NCI-H1048 (cell line): ENCODE measurements around the gene SEPTIN7.

ENCODE experiments used
- DNase-seq: peaks from one replicate; lab custom pipeline; 2025; lab: John Stamatoyannopoulos, UW

Gene SEPTIN7

GRCh38 chr7:35787925-35788324, 12.9 kb upstream of the SEPTIN7 start:
- DNase-seq, result no peak

- DNase-seq, result no peak
These were observed 8.4 kb upstream of the SEPTIN7 start for GRCh38 chr7:35792472-35792871.

GRCh38 chr7:35792873-35793489, 7.9 kb upstream of the SEPTIN7 start:
- DNase-seq, result no peak

GRCh38 chr7:35797311-35797710, 3.5 kb upstream of the SEPTIN7 start:
- DNase-seq, result no peak

GRCh38 chr7:35799846-35800717, 775 bp upstream of the SEPTIN7 start:
- peak; percentile 63 for DNase-seq

- no peak for DNase-seq
These were observed 690 bp downstream of the SEPTIN7 start for GRCh38 chr7:35801392-35802101.

GRCh38 chr7:35802102-35802466, 1.2 kb downstream of the SEPTIN7 start:
- no peak for DNase-seq

GRCh38 chr7:35802649-35803048, 1.8 kb downstream of the SEPTIN7 start:
- DNase-seq, result no peak

- DNase-seq, result no peak
These were observed 3.5 kb downstream of the SEPTIN7 start for GRCh38 chr7:35804231-35804970.

GRCh38 chr7:35805876-35806275, 5.0 kb downstream of the SEPTIN7 start:
- no peak for DNase-seq

GRCh38 chr7:35816514-35816913, 15.7 kb downstream of the SEPTIN7 start:
- DNase-seq, result no peak

- no peak for DNase-seq
These were observed 16.3 kb downstream of the SEPTIN7 start for GRCh38 chr7:35817181-35817580.

GRCh38 chr7:35817930-35818329, 17.1 kb downstream of the SEPTIN7 start:
- DNase-seq, result no peak

GRCh38 chr7:35818513-35818912, 17.7 kb downstream of the SEPTIN7 start:
- DNase-seq, result no peak

- no peak for DNase-seq
These were observed 18.5 kb downstream of the SEPTIN7 start for GRCh38 chr7:35819310-35819709.

- no peak for DNase-seq
These were observed 19.3 kb downstream of the SEPTIN7 start for GRCh38 chr7:35819954-35820703.

GRCh38 chr7:35820858-35821257, 20.0 kb downstream of the SEPTIN7 start:
- DNase-seq, result no peak

GRCh38 chr7:35823440-35823839, 22.6 kb downstream of the SEPTIN7 start:
- no peak for DNase-seq

GRCh38 chr7:35825974-35826373, 25.1 kb downstream of the SEPTIN7 start:
- no peak for DNase-seq

- no peak for DNase-seq
These were observed 25.9 kb downstream of the SEPTIN7 start for GRCh38 chr7:35826751-35827150.

- no peak for DNase-seq
These were observed 28.0 kb downstream of the SEPTIN7 start for GRCh38 chr7:35828817-35829216.

- DNase-seq, result no peak
These were observed 30.4 kb downstream of the SEPTIN7 start for GRCh38 chr7:35831208-35831607.
